HCT116 (cell line): Measurements from ENCODE around the gene NOX1. TPM values are rescaled to one million over a fixed set of nuclear protein-coding genes. Genes with fewer than 3 reads are reported as not detected.

Source experiments
- ATAC-seq: fragments of 200-7000 bp; cut with Tn5 transposase; 2 replicates; pipeline ENCODE4 v1.9.1; 2020; ENCODE audit warnings: mild to moderate bottlenecking, moderate library complexity
- BruUV-seq: library from RNA; stranded (reverse); fragments of 400-500 nt; replicated peaks from 2 replicates; lab custom pipeline; 2021; lab: Mats Ljungman, UMichigan
- CTCF ChIA-PET: fragments of 300-600 bp; sonication (Branson Sonifier 250); formaldehyde crosslinking; loops from one replicate; lab custom pipeline; 2021; ENCODE audit warnings: antibody characterized with exemption; lab: Charles Lee
- POLR2A ChIA-PET: fragments of 300-600, 350-600 bp; sonication (Branson Sonifier 250); formaldehyde crosslinking; loops from one replicate; lab custom pipeline; 2021; ENCODE audit warnings: antibody characterized with exemption; lab: Charles Lee
- RAD21 ChIA-PET, 2 experiments: fragments of 300-600 bp; sonication (Branson Sonifier 250); formaldehyde crosslinking; loops; one replicate each; lab custom pipeline; 2023; ENCODE audit warnings: low total read pairs in 2 of 2; ENCODE audit not compliant: uncharacterized antibody in 2 of 2, unreplicated experiment in 2 of 2, low non-redundant PET in 1 of 2; lab: Charles Lee
- DNase-seq: peaks from one replicate; pipeline ENCODE4 v3.0.0-alpha.2; 2010; ENCODE audit warnings: low read depth, low spot score
- H2AFZ ChIP-seq: fragments of 200-600 bp; shearing (Covaris generic), sonication (generic); 2 replicates; pipeline ENCODE4 v1.6.1; 2017; ENCODE audit warnings: low read depth, mixed run types, mixed read lengths, antibody characterized with exemption, low read length; ENCODE audit not compliant: poor library complexity, severe bottlenecking
- H3K27ac ChIP-seq: 2 replicates; pipeline ENCODE4 v1.5.1; 2012; ENCODE audit warnings: low read depth, low read length
- H3K27me3 ChIP-seq: fragments of 200-600 bp; sonication (generic); 2 replicates; pipeline ENCODE4 v1.6.1; 2016; ENCODE audit warnings: mixed run types, low read length, mixed read lengths; ENCODE audit not compliant: insufficient read depth
- H3K36me3 ChIP-seq, 2 experiments: fragments of 200-500 bp in 1 of 2; fragments of 200-600 bp in 1 of 2; sonication (Bioruptor generic) in 1 of 2; sonication (generic) in 1 of 2; 2 replicates each; pipeline versions ENCODE4 v1.5.1 to v1.6.1; 2014 to 2016; ENCODE audit warnings: low read length in 2 of 2, inconsistent platforms in 1 of 2, mixed read lengths in 1 of 2, mixed run types in 1 of 2; ENCODE audit not compliant: insufficient read depth in 2 of 2, control insufficient read depth in 1 of 2
- H3K4me1 ChIP-seq, 2 experiments: fragments of 200-600 bp in 1 of 2; sonication (generic) in 1 of 2; 2 replicates each; pipeline versions ENCODE4 v1.5.1 to v1.6.1; 2012 to 2017; ENCODE audit warnings: low read length in 2 of 2, inconsistent platforms in 1 of 2, mild to moderate bottlenecking in 1 of 2, mixed read lengths in 1 of 2, mixed run types in 1 of 2, moderate library complexity in 1 of 2; ENCODE audit not compliant: insufficient read depth in 2 of 2, control insufficient read depth in 1 of 2
- H3K4me2 ChIP-seq: fragments of 200-600 bp; sonication (generic); 2 replicates; pipeline ENCODE4 v1.6.1; 2017; ENCODE audit warnings: mixed run types, low read length, mixed read lengths
- H3K4me3 ChIP-seq, 2 experiments: fragments of 200-600 bp in 1 of 2; sonication (generic) in 1 of 2; replicated peaks in 1 of 2; 2 replicates each; pipeline ENCODE4 v1.5.1; 2011 to 2016; ENCODE audit warnings: low read length in 2 of 2, control low read depth in 1 of 2, low read depth in 1 of 2, mild to moderate bottlenecking in 1 of 2, mixed read lengths in 1 of 2, mixed run types in 1 of 2
- H3K79me2 ChIP-seq: fragments of 200-600 bp; sonication (generic); 2 replicates; pipeline ENCODE4 v1.6.1; 2017; ENCODE audit warnings: mild to moderate bottlenecking, mixed run types, low read length, moderate library complexity, mixed read lengths; ENCODE audit not compliant: insufficient read depth
- H3K9ac ChIP-seq: fragments of 200-600 bp; sonication (generic); 2 replicates; pipeline ENCODE4 v1.6.1; 2016; ENCODE audit warnings: low read length, mixed read lengths
- H3K9me2 ChIP-seq: fragments of 200-600 bp; sonication (generic), shearing (Covaris generic); 2 replicates; pipeline ENCODE4 v1.6.1; 2017; ENCODE audit warnings: mixed run types, mild to moderate bottlenecking, moderate library complexity; ENCODE audit not compliant: insufficient read depth
- H3K9me3 ChIP-seq, 2 experiments: fragments of 200-500 bp in 1 of 2; fragments of 200-600 bp in 1 of 2; sonication (Bioruptor generic) in 1 of 2; sonication (generic) in 1 of 2; 2 replicates each; pipeline ENCODE4 v1.6.1; 2014 to 2017; ENCODE audit warnings: low read length in 2 of 2, mixed read lengths in 2 of 2, inconsistent platforms in 1 of 2, low read depth in 1 of 2, mild to moderate bottlenecking in 1 of 2, mixed run types in 1 of 2, moderate library complexity in 1 of 2; ENCODE audit not compliant: control insufficient read depth in 1 of 2, insufficient read depth in 1 of 2
- H4K20me1 ChIP-seq: fragments of 200-600 bp; sonication (generic), shearing (Covaris generic); 2 replicates; pipeline ENCODE4 v1.6.1; 2017; ENCODE audit warnings: mixed run types, mild to moderate bottlenecking, moderate library complexity; ENCODE audit not compliant: insufficient read depth
- ATF3 ChIP-seq: IDR thresholded peaks from 2 replicates; pipeline ENCODE4 v1.6.1; 2012
- CEBPB ChIP-seq: IDR thresholded peaks from 2 replicates; pipeline ENCODE4 v1.6.1; 2012; ENCODE audit warnings: low read depth
- CTCF ChIP-seq, 3 experiments: fragments of 200-600 bp in 1 of 3; sonication (generic) in 1 of 3; IDR thresholded peaks in 2 of 3; conservative IDR thresholded peaks in 1 of 3; 2 replicates each; pipeline ENCODE4 v1.5.1; 2012 to 2017; ENCODE audit warnings: low read depth in 2 of 3, low read length in 2 of 3, antibody characterized with exemption in 1 of 3, borderline replicate concordance in 1 of 3, control low read depth in 1 of 3, mild to moderate bottlenecking in 1 of 3, mixed read lengths in 1 of 3, mixed run types in 1 of 3, moderate library complexity in 1 of 3; ENCODE audit not compliant: insufficient read depth in 1 of 3
- ELF1 ChIP-seq: IDR thresholded peaks from 2 replicates; pipeline ENCODE4 v1.6.1; 2012; ENCODE audit warnings: low read depth, borderline replicate concordance
- EZH2 ChIP-seq: fragments of 200-600 bp; sonication (generic); IDR thresholded peaks from 2 replicates; pipeline ENCODE4 v1.6.1; 2017; ENCODE audit warnings: antibody characterized with exemption, mixed run types
- EZH2phosphoT487 ChIP-seq: fragments of 200-600 bp; IDR thresholded peaks from 2 replicates; pipeline ENCODE4 v1.6.1; 2018; ENCODE audit warnings: antibody characterized with exemption, borderline replicate concordance
- FOSL1 ChIP-seq: IDR thresholded peaks from 2 replicates; pipeline ENCODE4 v1.6.1; 2012; ENCODE audit warnings: low read depth
- JUND ChIP-seq: IDR thresholded peaks from 2 replicates; pipeline ENCODE4 v1.6.1; 2012
- MAX ChIP-seq: IDR thresholded peaks from 2 replicates; pipeline ENCODE4 v1.6.1; 2012
- POLR2A ChIP-seq: IDR thresholded peaks from 2 replicates; pipeline ENCODE4 v1.7.0; 2011; ENCODE audit warnings: borderline replicate concordance; ENCODE audit not compliant: insufficient read depth, insufficient read length; ENCODE audit errors: extremely low read depth
- POLR2AphosphoS5 ChIP-seq: IDR thresholded peaks from 2 replicates; pipeline ENCODE4 v1.6.1; 2011; ENCODE audit warnings: mild to moderate bottlenecking, low read depth, low read length, moderate library complexity
- SIN3A ChIP-seq: IDR thresholded peaks from 2 replicates; pipeline ENCODE4 v1.6.1; 2012; ENCODE audit warnings: low read depth
- SP1 ChIP-seq: IDR thresholded peaks from 2 replicates; pipeline ENCODE4 v1.6.1; 2012; ENCODE audit warnings: low read depth
- TCF7L2 ChIP-seq: IDR thresholded peaks from 2 replicates; pipeline ENCODE4 v1.7.0; 2011; ENCODE audit warnings: borderline replicate concordance, inconsistent platforms; ENCODE audit not compliant: insufficient read depth, insufficient read length; ENCODE audit errors: extremely low read depth
- YY1 ChIP-seq: IDR thresholded peaks from 2 replicates; pipeline ENCODE4 v1.6.1; 2011; ENCODE audit warnings: low read length, low read depth, moderate library complexity, mild to moderate bottlenecking; ENCODE audit not compliant: insufficient replicate concordance; ENCODE audit errors: extremely low read depth
- ZFX ChIP-seq: fragments of 450-650 bp; IDR thresholded peaks from 2 replicates; pipeline ENCODE4 v1.6.1; 2017
- intact Hi-C: fragments of 100-400 bp; cut with micrococcal nuclease; formaldehyde crosslinking; loops from 2 replicates; pipeline ENCODE4 v1.10.0; 2022
- total RNA-seq: library from RNA; stranded (reverse); gene quantifications from one replicate; pipeline ENCODE4 v1.2.1, GENCODE V29; 2021; ENCODE audit not compliant: unreplicated experiment
- TF ChIP-seq, protein P1 (sequence below): IDR thresholded peaks from 2 replicates; pipeline ENCODE4 v1.6.1; 2012; ENCODE audit warnings: low read depth

The NOX1 gene
- total RNA-seq, 1 experiment from 2014 or later, result not detected

DNA sequence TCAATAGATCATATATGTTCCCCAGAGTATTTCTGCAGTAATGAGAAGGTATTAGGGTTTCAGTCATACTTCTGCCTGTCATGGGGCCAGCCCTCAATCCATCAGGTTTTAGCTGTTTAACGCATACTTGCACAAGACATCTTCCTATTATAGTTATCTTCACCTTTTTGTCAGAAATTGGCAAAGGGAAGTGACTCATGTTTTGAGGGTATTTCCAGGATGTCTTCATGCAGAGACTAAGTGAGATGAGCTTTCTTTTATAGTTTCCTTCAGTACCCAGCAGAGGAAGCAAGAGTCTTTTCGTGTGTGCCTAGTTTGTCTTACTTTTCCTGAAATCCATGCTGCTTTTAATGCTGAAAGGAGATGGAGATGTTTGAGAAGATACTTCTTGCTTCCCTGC, 44.4 kb downstream of the NOX1 start:
- POLR2A ChIA-PET, result no interaction called here
- BruUV-seq, result no TSS peak
- Histone ChIP-seq H4K20me1 (no peaks in the 10 kb centered on the region), H3K79me2 (no peaks in the 10 kb centered on the region), H3K4me3 (no peak overlapping the region), H3K9me2 (no peaks in the 10 kb centered on the region), H3K9ac (no peak overlapping the region), H3K4me1 (no peaks in the 10 kb centered on the region), H3K27me3 (no peaks in the 10 kb centered on the region), H3K4me2 (no peak overlapping the region), H3K9me3 (no peaks in the 10 kb centered on the region), H3K36me3 (peaks cover 0 to 11% of the 10 kb centered on the region in 2 experiments; a peak in 3 of 4 replicates), H3K27ac (no peak overlapping the region), H2AFZ (no peak overlapping the region)
- CTCF ChIA-PET, result no interaction called here
- RAD21 ChIA-PET, result no interaction called here
- TF ChIP-seq SIN3A, result no peak
- TF ChIP-seq MAX, result no peak
- TF ChIP-seq CEBPB, result no peak
- TF ChIP-seq, protein P1, sequence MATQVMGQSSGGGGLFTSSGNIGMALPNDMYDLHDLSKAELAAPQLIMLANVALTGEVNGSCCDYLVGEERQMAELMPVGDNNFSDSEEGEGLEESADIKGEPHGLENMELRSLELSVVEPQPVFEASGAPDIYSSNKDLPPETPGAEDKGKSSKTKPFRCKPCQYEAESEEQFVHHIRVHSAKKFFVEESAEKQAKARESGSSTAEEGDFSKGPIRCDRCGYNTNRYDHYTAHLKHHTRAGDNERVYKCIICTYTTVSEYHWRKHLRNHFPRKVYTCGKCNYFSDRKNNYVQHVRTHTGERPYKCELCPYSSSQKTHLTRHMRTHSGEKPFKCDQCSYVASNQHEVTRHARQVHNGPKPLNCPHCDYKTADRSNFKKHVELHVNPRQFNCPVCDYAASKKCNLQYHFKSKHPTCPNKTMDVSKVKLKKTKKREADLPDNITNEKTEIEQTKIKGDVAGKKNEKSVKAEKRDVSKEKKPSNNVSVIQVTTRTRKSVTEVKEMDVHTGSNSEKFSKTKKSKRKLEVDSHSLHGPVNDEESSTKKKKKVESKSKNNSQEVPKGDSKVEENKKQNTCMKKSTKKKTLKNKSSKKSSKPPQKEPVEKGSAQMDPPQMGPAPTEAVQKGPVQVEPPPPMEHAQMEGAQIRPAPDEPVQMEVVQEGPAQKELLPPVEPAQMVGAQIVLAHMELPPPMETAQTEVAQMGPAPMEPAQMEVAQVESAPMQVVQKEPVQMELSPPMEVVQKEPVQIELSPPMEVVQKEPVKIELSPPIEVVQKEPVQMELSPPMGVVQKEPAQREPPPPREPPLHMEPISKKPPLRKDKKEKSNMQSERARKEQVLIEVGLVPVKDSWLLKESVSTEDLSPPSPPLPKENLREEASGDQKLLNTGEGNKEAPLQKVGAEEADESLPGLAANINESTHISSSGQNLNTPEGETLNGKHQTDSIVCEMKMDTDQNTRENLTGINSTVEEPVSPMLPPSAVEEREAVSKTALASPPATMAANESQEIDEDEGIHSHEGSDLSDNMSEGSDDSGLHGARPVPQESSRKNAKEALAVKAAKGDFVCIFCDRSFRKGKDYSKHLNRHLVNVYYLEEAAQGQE, result no peak
- TF ChIP-seq ELF1, result no peak
- no peak for TF ChIP-seq YY1
- TF ChIP-seq CTCF (IDR thresholded peaks at IDR 0.05 in 2 of 3, conservative IDR thresholded peaks at IDR 0.05 in 1 of 3; ENCODE audit: borderline replicate concordance in 1 of 3, insufficient read depth in 1 of 3, low read depth in 2 of 3, low read length in 2 of 3), result no peak
- no peak for TF ChIP-seq SP1
- no peak for TF ChIP-seq POLR2AphosphoS5
- no peak for TF ChIP-seq JUND
- TF ChIP-seq EZH2phosphoT487, result no peak
- no peak for TF ChIP-seq TCF7L2
- TF ChIP-seq EZH2, result no peak
- no peak for TF ChIP-seq ZFX
- TF ChIP-seq ATF3, result no peak
- TF ChIP-seq FOSL1, result no peak
- no peak for TF ChIP-seq POLR2A
- ATAC-seq (no peak), DNase-seq (no peak)
- intact Hi-C loops, result no loop called here
